ENCODE measurements around the gene UIMC1. TPM values are rescaled to one million over a fixed set of nuclear protein-coding genes. Genes with fewer than 3 reads are reported as not detected.

Gene UIMC1
- total RNA-seq, 1 experiment from 2014 or later: 38.4 TPM

DNA sequence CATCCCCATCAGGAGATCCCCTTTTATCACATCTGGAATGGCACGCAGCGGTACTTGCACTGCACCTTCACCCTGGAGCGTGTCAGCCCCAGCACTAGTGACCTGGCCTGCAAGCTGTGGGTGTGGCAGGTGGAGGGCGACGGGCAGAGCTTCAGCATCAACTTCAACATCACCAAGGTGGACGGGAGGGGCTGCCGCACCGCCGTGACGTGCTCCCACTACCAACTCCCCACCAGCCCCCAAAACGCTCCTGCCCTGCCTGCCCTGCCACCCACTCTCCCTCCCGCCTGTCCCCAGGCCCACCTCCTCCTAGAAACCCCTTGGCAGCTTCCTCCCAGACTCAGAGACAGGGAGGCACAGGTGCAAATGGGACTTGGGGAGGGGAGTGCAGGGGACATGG is 128.1 kb downstream of the UIMC1 start:
- POLR2A ChIA-PET: no interaction called here
- H4K20me1 ChIP-seq (ENCODE audit: insufficient read depth): no peaks in the 10 kb centered on the region
- H3K9ac ChIP-seq (ENCODE audit: low read length): no peak overlapping the region
- no peaks in the 10 kb centered on the region for H3K4me1 ChIP-seq (ENCODE audit: control insufficient read depth in 1 of 2, insufficient read depth in 2 of 2, low read length in 2 of 2)
- DNase-seq (ENCODE audit: low read depth, low spot score): no peak
- no peak for TF ChIP-seq ELF1 (IDR thresholded peaks at IDR 0.05; ENCODE audit: borderline replicate concordance, low read depth)
- TF ChIP-seq CBX3 (IDR thresholded peaks at IDR 0.05; ENCODE audit: low read depth): no peak
- no peak for TF ChIP-seq YY1 (IDR thresholded peaks at IDR 0.05; ENCODE audit: extremely low read depth, insufficient replicate concordance, low read depth, low read length)
- H2AFZ ChIP-seq (ENCODE audit: low read depth, low read length, poor library complexity, severe bottlenecking): no peak overlapping the region
- intact Hi-C loops (cut with micrococcal nuclease): no loop called here
- CTCF ChIA-PET: no interaction called here
- H3K9me2 ChIP-seq (ENCODE audit: insufficient read depth): no peaks in the 10 kb centered on the region
- H3K4me3 ChIP-seq (replicated peaks in 1 of 2; ENCODE audit: low read depth in 1 of 2, low read length in 2 of 2): no peak overlapping the region
- H3K36me3 ChIP-seq (ENCODE audit: control insufficient read depth in 1 of 2, insufficient read depth in 2 of 2, low read length in 2 of 2): no peaks in the 10 kb centered on the region
- no peak overlapping the region for H3K27ac ChIP-seq (ENCODE audit: low read depth, low read length)
- H3K4me2 ChIP-seq (ENCODE audit: low read length): no peak overlapping the region
- RAD21 ChIA-PET (ENCODE audit: low non-redundant PET in 1 of 2, low total read pairs in 2 of 2, uncharacterized antibody in 2 of 2, unreplicated experiment in 2 of 2): interaction anchor here in 1 of 2 experiments (1.2 kb wide), 1 partner anchor 218 kb away, joined by 3 read pairs; no protein-coding TSS in a partner anchor
- H3K27me3 ChIP-seq (ENCODE audit: insufficient read depth, low read length): no peaks in the 10 kb centered on the region
- BruUV-seq (replicated peaks): no TSS peak
- H3K79me2 ChIP-seq (ENCODE audit: insufficient read depth, low read length): no peaks in the 10 kb centered on the region
- ATAC-seq: no peak
- no peaks in the 10 kb centered on the region for H3K9me3 ChIP-seq (ENCODE audit: control insufficient read depth in 1 of 2, insufficient read depth in 1 of 2, low read depth in 1 of 2, low read length in 2 of 2)

- ChIA-PET POLR2A (no interaction called here), CTCF (no interaction called here)
- no TSS peak for BruUV-seq (replicated peaks)
Observed at GRCh38 chr5:176877793-176878331, 128.7 kb downstream of the UIMC1 start.

More at GRCh38 chr5:176877793-176878331, 128.7 kb downstream of the UIMC1 start:
- Histone ChIP-seq H3K9ac (ENCODE audit: low read length) (no peak overlapping the region), H3K79me2 (ENCODE audit: insufficient read depth, low read length) (no peaks in the 10 kb centered on the region), H3K27ac (ENCODE audit: low read depth, low read length) (no peak overlapping the region), H4K20me1 (ENCODE audit: insufficient read depth) (no peaks in the 10 kb centered on the region), H3K4me1 (ENCODE audit: control insufficient read depth in 1 of 2, insufficient read depth in 2 of 2, low read length in 2 of 2) (no peaks in the 10 kb centered on the region), H2AFZ (ENCODE audit: low read depth, low read length, poor library complexity, severe bottlenecking) (no peak overlapping the region), H3K36me3 (ENCODE audit: control insufficient read depth in 1 of 2, insufficient read depth in 2 of 2, low read length in 2 of 2) (no peaks in the 10 kb centered on the region), H3K4me3 (replicated peaks in 1 of 2; ENCODE audit: low read depth in 1 of 2, low read length in 2 of 2) (no peak overlapping the region), H3K9me3 (ENCODE audit: control insufficient read depth in 1 of 2, insufficient read depth in 1 of 2, low read depth in 1 of 2, low read length in 2 of 2) (no peaks in the 10 kb centered on the region), H3K4me2 (ENCODE audit: low read length) (no peak overlapping the region), H3K9me2 (ENCODE audit: insufficient read depth) (no peaks in the 10 kb centered on the region), H3K27me3 (ENCODE audit: insufficient read depth, low read length) (no peaks in the 10 kb centered on the region)
- RAD21 ChIA-PET (ENCODE audit: low non-redundant PET in 1 of 2, low total read pairs in 2 of 2, uncharacterized antibody in 2 of 2, unreplicated experiment in 2 of 2): interaction anchor here in 1 of 2 experiments (1.2 kb wide), 1 partner anchor 217 kb away, joined by 3 read pairs; no protein-coding TSS in a partner anchor
- DNase-seq (ENCODE audit: low read depth, low spot score): no peak
- intact Hi-C loops (cut with micrococcal nuclease): no loop called here
- ATAC-seq: no peak
- TF ChIP-seq FOSL1 (IDR thresholded peaks at IDR 0.05; ENCODE audit: low read depth) (no peak), EGR1 (IDR thresholded peaks at IDR 0.05; ENCODE audit: low read depth) (no peak), RAD21 (IDR thresholded peaks at IDR 0.05; ENCODE audit: low read depth) (no peak), EZH2 (IDR thresholded peaks at IDR 0.05) (no peak), EZH2phosphoT487 (IDR thresholded peaks at IDR 0.05; ENCODE audit: borderline replicate concordance) (no peak), CBX3 (IDR thresholded peaks at IDR 0.05; ENCODE audit: low read depth) (no peak), JUND (IDR thresholded peaks at IDR 0.05) (no peak), TCF7L2 (IDR thresholded peaks at IDR 0.05; ENCODE audit: borderline replicate concordance, extremely low read depth, insufficient read depth, insufficient read length) (no peak), POLR2A (IDR thresholded peaks at IDR 0.05; ENCODE audit: borderline replicate concordance, extremely low read depth, insufficient read depth, insufficient read length) (no peak), YY1 (IDR thresholded peaks at IDR 0.05; ENCODE audit: extremely low read depth, insufficient replicate concordance, low read depth, low read length) (no peak), SIN3A (IDR thresholded peaks at IDR 0.05; ENCODE audit: low read depth) (no peak), SP1 (IDR thresholded peaks at IDR 0.05; ENCODE audit: low read depth) (no peak)
- TF ChIP-seq, protein P1, sequence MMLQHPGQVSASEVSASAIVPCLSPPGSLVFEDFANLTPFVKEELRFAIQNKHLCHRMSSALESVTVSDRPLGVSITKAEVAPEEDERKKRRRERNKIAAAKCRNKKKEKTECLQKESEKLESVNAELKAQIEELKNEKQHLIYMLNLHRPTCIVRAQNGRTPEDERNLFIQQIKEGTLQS (IDR thresholded peaks at IDR 0.05): no peak
- TF ChIP-seq, protein P2, sequence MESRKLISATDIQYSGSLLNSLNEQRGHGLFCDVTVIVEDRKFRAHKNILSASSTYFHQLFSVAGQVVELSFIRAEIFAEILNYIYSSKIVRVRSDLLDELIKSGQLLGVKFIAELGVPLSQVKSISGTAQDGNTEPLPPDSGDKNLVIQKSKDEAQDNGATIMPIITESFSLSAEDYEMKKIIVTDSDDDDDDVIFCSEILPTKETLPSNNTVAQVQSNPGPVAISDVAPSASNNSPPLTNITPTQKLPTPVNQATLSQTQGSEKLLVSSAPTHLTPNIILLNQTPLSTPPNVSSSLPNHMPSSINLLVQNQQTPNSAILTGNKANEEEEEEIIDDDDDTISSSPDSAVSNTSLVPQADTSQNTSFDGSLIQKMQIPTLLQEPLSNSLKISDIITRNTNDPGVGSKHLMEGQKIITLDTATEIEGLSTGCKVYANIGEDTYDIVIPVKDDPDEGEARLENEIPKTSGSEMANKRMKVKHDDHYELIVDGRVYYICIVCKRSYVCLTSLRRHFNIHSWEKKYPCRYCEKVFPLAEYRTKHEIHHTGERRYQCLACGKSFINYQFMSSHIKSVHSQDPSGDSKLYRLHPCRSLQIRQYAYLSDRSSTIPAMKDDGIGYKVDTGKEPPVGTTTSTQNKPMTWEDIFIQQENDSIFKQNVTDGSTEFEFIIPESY (IDR thresholded peaks at IDR 0.05; ENCODE audit: extremely low read depth, insufficient replicate concordance, low read length): no peak
- TF ChIP-seq, protein P3, sequence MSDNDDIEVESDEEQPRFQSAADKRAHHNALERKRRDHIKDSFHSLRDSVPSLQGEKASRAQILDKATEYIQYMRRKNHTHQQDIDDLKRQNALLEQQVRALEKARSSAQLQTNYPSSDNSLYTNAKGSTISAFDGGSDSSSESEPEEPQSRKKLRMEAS (IDR thresholded peaks at IDR 0.05): no peak

Measured in HCT116 (cell line).